Activated CD4-positive, CD25-positive, alpha-beta regulatory T cell (primary cell): ENCODE measurements around the gene FBXO40.
A peak's percentile ranks its signal among the peaks of the same experiment; 100 is the strongest.

ENCODE experiments used
- DNase-seq, 4 experiments: peaks; one replicate each; lab custom pipeline; 2025; lab: John Stamatoyannopoulos, UW

FBXO40 gene

GRCh38 chr3:121619691-121620090 lies 26.5 kb downstream of the FBXO40 start:
- DNase-seq: no peak

- no peak for DNase-seq
Measured at GRCh38 chr3:121621491-121621890, 28.3 kb downstream of the FBXO40 start.

DNA sequence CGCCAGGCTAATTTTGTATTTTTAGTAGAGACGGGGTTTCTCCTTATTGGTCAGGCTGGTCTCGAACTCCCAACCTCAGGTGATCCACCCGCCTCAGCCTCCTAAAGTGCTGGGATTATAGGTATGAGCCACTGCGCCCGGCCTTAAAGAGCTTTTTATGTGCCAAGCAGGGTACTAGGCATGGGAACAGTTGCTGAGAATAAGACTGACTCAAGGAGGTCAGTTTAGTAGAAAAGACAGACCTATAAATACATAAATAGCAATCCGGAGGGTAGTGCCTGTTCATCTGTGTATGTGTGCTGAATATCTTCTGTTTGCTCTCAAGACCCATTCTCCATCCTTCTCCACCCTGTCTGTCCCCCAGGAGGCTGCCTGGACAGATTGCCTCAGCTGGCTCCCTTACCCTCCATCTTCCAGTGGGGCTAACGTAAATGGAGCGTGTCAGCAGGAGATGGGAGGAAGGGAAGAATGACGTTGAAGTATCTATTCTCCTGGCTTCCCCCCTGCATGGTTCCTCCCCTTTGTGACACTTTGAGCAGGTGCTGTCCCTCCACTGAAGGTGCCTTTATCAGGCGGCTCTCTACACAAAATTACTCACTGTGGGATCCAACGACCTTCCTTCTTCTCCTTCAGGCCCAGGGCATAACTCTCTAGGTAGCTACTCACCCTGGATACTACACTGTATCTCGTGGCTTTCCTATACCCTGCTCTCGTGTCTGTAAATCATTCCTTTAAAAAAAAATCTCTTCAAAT lies 31.1 kb downstream of the FBXO40 start:
- no peak for DNase-seq

- DNase-seq: no peak
Measured at GRCh38 chr3:121626495-121626894, 33.3 kb downstream of the FBXO40 start.

GRCh38 chr3:121627211-121627610 lies 34.0 kb downstream of the FBXO40 start:
- no peak for DNase-seq

- DNase-seq: no peak
Measured at GRCh38 chr3:121627622-121628021, 34.4 kb downstream of the FBXO40 start.

DNA sequence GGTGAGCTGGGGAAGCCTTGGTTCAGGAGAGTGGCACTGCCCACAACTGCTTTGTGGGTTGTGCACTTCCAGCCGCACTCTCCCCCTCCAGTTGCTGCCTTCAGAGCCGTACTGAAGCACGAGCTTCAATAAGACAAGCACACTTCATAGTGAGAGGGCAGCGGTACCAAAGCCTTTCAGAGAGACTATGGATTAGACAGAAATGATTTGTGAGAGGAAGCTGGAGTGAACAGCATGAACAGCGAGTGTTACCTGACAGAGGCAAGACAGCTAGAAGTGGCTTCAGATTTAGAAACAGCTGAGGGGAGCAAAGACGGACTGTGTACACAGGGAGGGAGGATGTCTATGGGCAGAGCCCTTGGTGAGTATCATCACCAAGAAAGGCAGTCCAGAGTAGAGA lies 36.4 kb downstream of the FBXO40 start:
- no peak for DNase-seq

DNA sequence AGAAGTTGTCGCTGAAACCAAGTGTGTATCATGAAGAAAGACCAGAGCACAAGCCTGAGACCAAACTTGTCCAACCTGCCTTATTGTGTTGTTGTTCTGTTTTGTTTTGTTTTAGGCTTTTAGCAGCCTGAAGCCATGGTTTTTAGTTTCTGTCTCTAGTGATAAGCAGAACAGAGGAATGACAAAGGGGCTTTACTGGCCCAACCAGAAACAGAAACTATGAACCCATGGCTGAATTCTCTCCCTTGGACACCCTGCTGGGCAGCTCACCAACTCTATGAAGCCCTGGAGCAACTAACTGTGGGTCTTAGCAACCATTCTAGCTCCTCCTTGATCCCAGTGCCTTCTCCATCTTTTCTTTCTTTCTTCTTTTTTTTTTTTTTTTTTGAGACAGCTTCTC lies 37.2 kb downstream of the FBXO40 start:
- no peak for DNase-seq

GRCh38 chr3:121637922-121638321 lies 44.7 kb downstream of the FBXO40 start:
- no peak for DNase-seq

- DNase-seq: no peak
Measured at GRCh38 chr3:121641127-121641526, 47.9 kb downstream of the FBXO40 start.

GRCh38 chr3:121642601-121643314 lies 49.6 kb downstream of the FBXO40 start:
- no peak for DNase-seq

- no peak for DNase-seq
Measured at GRCh38 chr3:121645054-121645453, 51.9 kb downstream of the FBXO40 start.

- DNase-seq: no peak
Measured at GRCh38 chr3:121648219-121648958, 55.2 kb downstream of the FBXO40 start.

GRCh38 chr3:121649645-121650044 lies 56.5 kb downstream of the FBXO40 start:
- DNase-seq: no peak

GRCh38 chr3:121651684-121652083 lies 58.5 kb downstream of the FBXO40 start:
- DNase-seq: no peak

GRCh38 chr3:121654493-121655385 lies 61.6 kb downstream of the FBXO40 start:
- DNase-seq: no peak

- DNase-seq: no peak
Measured at GRCh38 chr3:121658716-121659435, 65.7 kb downstream of the FBXO40 start.

DNA sequence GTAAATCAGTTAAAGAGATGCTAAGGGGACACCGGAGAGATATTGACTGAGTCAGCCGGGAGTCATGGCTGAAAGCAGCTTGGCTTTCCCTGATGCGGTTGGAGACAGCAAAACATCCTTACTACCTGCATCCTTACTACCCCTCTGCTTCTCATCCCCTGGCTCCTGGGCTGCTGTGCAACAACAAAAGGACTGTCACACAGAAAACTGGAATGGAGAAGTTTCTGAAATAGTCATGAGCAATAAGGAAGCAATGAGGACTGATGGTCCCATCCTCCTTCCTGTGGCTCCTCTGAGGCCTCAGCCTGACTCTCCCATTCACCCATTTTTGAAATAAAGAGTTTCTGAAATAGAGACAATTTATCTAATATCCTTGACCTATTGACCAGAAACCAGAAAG lies 66.4 kb downstream of the FBXO40 start:
- no peak for DNase-seq

DNA sequence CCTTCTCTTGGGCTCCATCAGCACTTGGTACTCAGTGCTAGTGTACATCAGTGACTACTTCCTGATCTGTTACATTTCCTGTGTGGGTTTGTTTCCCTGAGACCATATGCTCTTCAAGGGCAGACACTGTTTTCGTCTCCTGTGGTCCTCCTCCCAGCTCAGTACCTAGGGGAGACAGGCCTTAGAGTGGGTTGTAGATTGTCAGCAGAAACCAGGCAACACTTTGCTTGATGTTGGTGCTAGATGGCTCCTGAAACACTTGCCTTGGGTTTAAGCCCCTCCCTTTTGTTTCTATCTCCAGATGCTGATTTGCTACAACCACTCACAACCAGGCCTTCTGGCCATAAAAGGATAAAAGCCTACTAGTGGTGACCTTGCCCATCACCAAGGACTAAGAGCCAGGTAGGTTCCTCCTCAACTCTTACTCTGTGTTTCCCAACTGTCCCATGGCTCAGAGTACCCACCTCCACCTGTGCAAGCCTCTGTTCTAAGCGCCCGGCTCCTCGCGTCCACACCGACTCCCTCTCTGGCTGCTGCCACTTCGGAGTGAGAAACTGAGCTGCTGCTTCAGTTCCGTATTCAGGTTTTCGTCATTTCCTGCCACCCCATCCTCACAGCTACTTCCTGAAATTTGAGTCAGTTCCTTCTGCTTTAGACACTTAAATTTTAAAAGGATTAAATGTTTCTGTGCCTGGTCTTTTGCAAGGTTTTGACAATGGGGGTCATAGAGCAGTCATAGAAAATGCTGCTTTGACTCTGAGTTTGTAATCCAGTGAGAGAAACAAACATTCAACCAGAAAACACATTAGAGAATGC lies 67.4 kb downstream of the FBXO40 start, which contains the start of gene HCLS1:
Gene HCLS1, minus strand, starts transcription at position 548 of the 816 bp plus-strand sequence. CDS start 2,556 bp downstream, outside the sequence.
- DNase-seq: peak; percentile 39 to 47 (median 40)

- no peak for DNase-seq
Measured at GRCh38 chr3:121661376-121661775, 68.2 kb downstream of the FBXO40 start.
